Skeletal muscle tissue (tissue), 4 donors: ENCODE results near the gene KIF20B. TPM values are rescaled to one million over a fixed set of nuclear protein-coding genes. Genes with fewer than 3 reads are reported as not detected.

ENCODE experiments used
- H3K27ac ChIP-seq: one replicate; pipeline ENCODE4 v1.7.0; 2013; ENCODE audit warnings: mild to moderate bottlenecking, low read depth, low read length, inconsistent platforms
- H3K27me3 ChIP-seq, 3 donors: one replicate each; pipeline ENCODE4 v1.7.0; 2013; ENCODE audit warnings: low read length in 3 of 3; ENCODE audit not compliant: control insufficient read depth in 3 of 3, insufficient read depth in 3 of 3
- H3K36me3 ChIP-seq, 3 donors: one replicate each; pipeline ENCODE4 v1.7.0; 2013; ENCODE audit warnings: low read length in 3 of 3; ENCODE audit not compliant: control insufficient read depth in 3 of 3, insufficient read depth in 3 of 3
- H3K4me1 ChIP-seq, 3 donors: one replicate each; pipeline ENCODE4 v1.7.0; 2013; ENCODE audit warnings: low read length in 3 of 3, mild to moderate bottlenecking in 3 of 3; ENCODE audit not compliant: control insufficient read depth in 3 of 3, insufficient read depth in 3 of 3
- H3K4me3 ChIP-seq, 3 donors: one replicate each; pipeline ENCODE4 v1.7.0; 2013; ENCODE audit warnings: low read length in 3 of 3
- H3K9ac ChIP-seq, 3 donors: one replicate each; pipeline ENCODE4 v1.7.0; 2013; ENCODE audit warnings: low read length in 3 of 3, mild to moderate bottlenecking in 3 of 3, moderate library complexity in 2 of 3, low read depth in 1 of 3
- H3K9me3 ChIP-seq, 3 donors: one replicate each; pipeline ENCODE4 v1.7.0; 2013; ENCODE audit warnings: low read length in 3 of 3; ENCODE audit not compliant: control insufficient read depth in 3 of 3
- total RNA-seq: library from RNA; depleted of rRNA; stranded (reverse); fragments of >200 nt; gene quantifications from one replicate; pipeline ENCODE4 v1.2.3, GENCODE V29; 2014
- donor health status: Osteomylitis.

Gene KIF20B
- total RNA-seq, 1 donor from 2014 or later, result 4.2 TPM

DNA sequence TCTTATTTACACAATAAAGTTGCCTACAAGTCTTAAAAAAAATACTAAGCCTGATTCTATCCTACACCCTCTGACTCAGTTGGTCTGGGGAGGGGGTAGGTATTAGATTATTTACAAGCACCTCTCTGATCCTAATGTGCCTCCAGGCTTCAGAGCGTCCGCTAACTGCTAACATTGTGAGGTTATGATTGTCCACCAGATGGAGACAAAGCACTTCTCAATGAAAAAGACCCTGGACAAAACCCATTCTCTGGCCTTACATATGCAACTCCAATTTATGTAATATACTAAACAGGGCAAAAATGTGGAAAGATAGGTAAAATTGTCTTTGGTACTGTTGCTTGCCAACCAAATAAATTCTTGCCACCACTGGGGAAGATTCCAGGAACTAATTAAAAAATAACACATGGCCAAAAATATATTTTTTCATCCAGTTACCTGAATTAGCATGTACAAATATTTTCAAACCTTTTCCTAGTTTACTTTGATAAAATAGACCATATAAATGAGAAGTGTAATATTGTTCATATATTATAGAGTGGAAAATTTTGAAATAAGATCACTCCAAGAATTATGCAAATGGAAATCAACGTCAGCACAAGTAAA is 92.4 kb downstream of the KIF20B start:
- H3K27me3 ChIP-seq, result no peaks in the 10 kb centered on the region
- no peak overlapping the region for H3K27ac ChIP-seq
- H3K9ac ChIP-seq, result no peak overlapping the region
- H3K36me3 ChIP-seq, result no peaks in the 10 kb centered on the region
- no peaks in the 10 kb centered on the region for H3K4me1 ChIP-seq
- no peak overlapping the region for H3K4me3 ChIP-seq
- H3K9me3 ChIP-seq, result no peaks in the 10 kb centered on the region

DNA sequence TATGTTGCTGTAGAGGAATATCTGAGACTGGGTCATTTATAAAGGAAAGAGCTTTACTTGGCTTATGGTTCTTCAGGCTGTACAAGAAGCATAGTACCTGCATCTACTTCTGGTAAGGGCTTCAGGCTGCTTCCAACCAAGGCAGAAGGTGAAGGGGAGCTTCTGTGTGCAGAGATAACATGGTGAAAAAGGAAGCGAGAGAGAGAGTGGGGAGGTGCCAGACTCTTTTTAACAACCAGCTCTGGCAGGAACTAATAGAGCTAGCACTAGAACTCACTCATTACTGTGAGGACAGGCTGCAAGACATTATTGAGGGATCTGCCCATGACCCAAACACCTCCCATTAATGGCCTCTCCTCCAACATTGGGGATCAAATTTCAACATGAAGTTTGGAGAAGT is 94.5 kb downstream of the KIF20B start:
- H3K4me3 ChIP-seq, result no peak overlapping the region
- no peaks in the 10 kb centered on the region for H3K27me3 ChIP-seq
- H3K9ac ChIP-seq, result no peak overlapping the region
- no peaks in the 10 kb centered on the region for H3K9me3 ChIP-seq
- no peaks in the 10 kb centered on the region for H3K36me3 ChIP-seq
- no peak overlapping the region for H3K27ac ChIP-seq
- H3K4me1 ChIP-seq, result no peaks in the 10 kb centered on the region

DNA sequence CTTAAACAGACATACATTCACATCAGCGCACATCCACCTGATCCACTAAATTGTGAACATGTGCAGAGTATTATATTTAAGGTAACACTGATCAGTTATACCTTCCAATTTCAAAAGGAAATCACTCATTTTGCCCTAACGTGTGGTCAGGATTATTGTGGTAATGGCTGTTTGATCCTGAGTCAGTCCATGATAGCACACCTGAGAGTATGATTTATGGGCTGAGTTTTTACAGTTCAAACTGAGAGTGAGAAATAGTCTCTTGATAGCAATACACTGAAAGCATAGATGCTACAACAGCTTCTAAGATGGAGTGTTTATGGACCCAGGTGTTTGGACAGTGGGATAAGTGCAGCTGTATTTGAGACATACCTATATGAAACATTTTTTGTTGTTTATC is 96.7 kb downstream of the KIF20B start:
- no peak overlapping the region for H3K4me3 ChIP-seq
- H3K27me3 ChIP-seq, result no peaks in the 10 kb centered on the region
- H3K36me3 ChIP-seq, result no peaks in the 10 kb centered on the region
- no peaks in the 10 kb centered on the region for H3K4me1 ChIP-seq
- no peak overlapping the region for H3K27ac ChIP-seq
- no peaks in the 10 kb centered on the region for H3K9me3 ChIP-seq
- H3K9ac ChIP-seq, result no peak overlapping the region

DNA sequence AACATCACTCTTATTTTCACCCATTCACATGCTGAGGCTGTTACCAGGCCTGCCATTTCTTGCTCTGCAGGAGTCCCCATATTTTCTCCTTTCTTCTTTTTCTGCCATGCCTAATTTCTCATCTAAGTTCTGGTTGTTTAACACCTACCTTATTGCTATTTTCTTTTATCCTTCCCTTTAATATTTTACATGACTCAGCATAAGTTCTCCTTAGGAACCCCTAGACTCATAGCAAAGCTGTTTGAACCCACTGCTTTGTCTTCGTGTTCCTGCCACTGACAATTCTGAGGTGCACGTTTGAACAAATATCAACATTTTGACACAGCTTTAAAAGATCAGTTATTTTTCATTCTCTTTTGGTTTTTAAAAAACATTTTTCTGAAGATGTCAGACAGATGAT is 98.2 kb downstream of the KIF20B start:
- Histone ChIP-seq H3K36me3 (no peaks in the 10 kb centered on the region), H3K4me3 (no peak overlapping the region), H3K27ac (no peak overlapping the region), H3K9me3 (no peaks in the 10 kb centered on the region), H3K27me3 (no peaks in the 10 kb centered on the region), H3K4me1 (no peaks in the 10 kb centered on the region), H3K9ac (no peak overlapping the region)

DNA sequence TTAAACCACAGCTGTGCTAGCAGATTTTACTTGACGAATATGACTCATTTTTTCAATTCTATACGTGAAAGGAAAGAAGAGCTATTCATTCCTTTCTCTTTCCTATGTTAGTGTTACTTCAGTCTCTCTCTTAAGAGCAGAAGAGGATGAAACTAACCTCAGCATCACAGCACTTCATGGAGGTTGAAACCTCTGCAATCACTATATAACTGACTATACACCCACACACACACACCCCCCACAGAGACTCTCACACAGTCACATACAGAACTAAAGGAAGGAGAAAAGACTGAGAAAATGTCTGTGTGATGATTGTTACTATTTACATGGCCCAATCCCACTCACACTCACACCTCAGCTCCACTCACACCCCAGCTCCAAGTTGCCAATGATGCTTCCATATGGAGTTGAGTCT is 104.2 kb downstream of the KIF20B start:
- Histone ChIP-seq H3K27ac (no peak overlapping the region), H3K27me3 (no peaks in the 10 kb centered on the region), H3K4me1 (no peaks in the 10 kb centered on the region), H3K4me3 (no peak overlapping the region), H3K36me3 (no peaks in the 10 kb centered on the region), H3K9me3 (no peaks in the 10 kb centered on the region), H3K9ac (no peak overlapping the region)

DNA sequence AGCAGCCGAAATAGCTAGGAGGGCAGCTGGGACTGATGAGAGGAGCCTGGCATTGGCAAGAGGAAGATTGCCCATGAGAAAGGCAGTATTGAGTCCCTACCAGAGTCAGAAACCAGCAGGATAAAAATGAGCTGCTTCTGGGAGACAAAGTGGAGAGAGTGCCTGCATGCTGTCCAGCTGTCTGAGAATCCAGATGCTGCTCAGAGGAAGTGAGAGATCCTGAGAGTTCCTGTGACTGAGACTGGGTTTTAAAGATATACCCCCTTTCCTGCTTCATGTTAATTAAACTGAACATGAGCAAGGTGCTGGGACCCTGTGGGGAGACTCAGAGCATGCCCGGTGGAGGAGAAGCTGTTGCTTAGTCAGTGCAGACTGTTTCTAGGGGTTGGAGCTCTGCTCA is 107.5 kb downstream of the KIF20B start:
- H3K36me3 ChIP-seq, result no peaks in the 10 kb centered on the region
- H3K4me3 ChIP-seq, result no peak overlapping the region
- no peaks in the 10 kb centered on the region for H3K4me1 ChIP-seq
- no peaks in the 10 kb centered on the region for H3K27me3 ChIP-seq
- no peak overlapping the region for H3K27ac ChIP-seq
- no peak overlapping the region for H3K9ac ChIP-seq
- no peaks in the 10 kb centered on the region for H3K9me3 ChIP-seq

DNA sequence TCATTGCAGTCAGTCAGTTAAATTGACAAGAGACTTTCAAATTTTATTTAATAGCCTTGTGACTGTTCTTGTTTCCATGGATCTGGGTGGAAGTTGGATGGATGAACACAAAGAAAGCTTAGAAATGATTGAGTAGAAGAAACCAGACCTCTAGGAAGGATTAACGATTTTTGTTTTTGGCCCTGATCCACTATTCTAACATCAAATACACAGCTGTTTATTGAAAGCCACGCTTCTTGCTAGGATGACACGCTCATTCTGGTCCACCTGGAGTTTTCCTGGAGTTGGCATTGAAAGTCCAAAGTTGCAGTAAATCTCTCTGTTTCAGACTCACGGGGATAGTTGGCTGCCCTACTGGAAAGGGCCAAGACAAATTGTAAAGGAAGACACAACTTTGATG is 108.4 kb downstream of the KIF20B start:
- H3K9ac ChIP-seq, result no peak overlapping the region
- no peaks in the 10 kb centered on the region for H3K27me3 ChIP-seq

DNA sequence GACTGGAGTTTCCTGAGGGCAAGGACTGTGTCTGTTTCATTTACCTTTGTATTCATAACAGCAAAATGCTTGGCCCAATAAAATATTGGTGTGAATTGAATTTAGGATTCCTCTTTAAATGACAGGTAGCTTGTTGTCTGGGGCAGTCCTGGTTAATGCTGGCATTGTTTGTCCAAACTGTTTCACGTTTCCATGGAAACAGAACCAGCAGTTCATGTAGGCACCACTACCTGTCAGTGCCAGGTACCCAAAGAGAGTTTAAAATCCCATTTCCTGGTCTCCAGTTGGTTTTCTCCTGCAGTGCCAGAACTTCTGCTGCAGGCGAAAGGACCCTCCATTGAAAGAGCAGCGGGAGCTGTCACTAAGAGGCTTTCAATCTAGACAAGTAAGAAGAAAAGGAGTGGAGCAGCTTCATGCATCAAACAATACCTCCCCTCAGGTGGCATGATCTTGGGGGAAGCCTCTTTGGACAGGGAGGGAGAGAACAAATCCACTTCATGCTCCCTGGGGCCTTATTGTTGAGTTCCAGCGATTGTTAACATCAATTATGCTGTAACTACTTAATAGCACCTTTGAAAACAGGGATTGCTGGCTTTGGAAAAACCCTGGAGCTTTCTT is 109.6 kb downstream of the KIF20B start:
- Histone ChIP-seq H3K27ac (no peak overlapping the region), H3K27me3 (no peaks in the 10 kb centered on the region), H3K9ac (no peak overlapping the region), H3K4me1 (no peaks in the 10 kb centered on the region), H3K9me3 (no peaks in the 10 kb centered on the region), H3K36me3 (no peaks in the 10 kb centered on the region), H3K4me3 (no peak overlapping the region)

More for the DNA sequence above, 108.4 kb downstream of the KIF20B start:
- Histone ChIP-seq H3K4me3 (no peak overlapping the region), H3K36me3 (no peaks in the 10 kb centered on the region), H3K9me3 (no peaks in the 10 kb centered on the region), H3K4me1 (no peaks in the 10 kb centered on the region), H3K27ac (no peak overlapping the region)

DNA sequence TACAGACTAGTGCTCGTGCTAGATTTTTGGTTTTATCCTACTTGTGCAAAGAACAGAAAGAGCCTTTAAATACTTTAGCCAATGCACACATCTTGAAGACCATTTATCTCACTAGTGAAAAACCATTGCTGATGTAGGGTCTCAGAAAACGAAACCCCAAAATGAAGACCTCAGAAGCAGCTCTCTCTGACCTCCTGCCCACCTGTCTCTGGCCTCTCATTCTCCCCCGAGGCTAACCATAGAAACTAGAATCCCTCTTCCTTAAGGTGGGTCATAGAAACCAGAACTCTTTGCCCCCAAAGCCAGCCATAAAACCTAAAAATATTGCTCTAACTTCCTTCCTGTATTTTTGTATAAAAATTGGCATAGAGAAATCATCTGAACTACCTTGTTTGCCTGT is 112.2 kb downstream of the KIF20B start:
- no peak overlapping the region for H3K27ac ChIP-seq
- H3K9ac ChIP-seq, result no peak overlapping the region
- H3K36me3 ChIP-seq, result no peaks in the 10 kb centered on the region
- H3K4me3 ChIP-seq, result no peak overlapping the region
- H3K4me1 ChIP-seq, result no peaks in the 10 kb centered on the region
- no peaks in the 10 kb centered on the region for H3K27me3 ChIP-seq
- H3K9me3 ChIP-seq, result no peaks in the 10 kb centered on the region

DNA sequence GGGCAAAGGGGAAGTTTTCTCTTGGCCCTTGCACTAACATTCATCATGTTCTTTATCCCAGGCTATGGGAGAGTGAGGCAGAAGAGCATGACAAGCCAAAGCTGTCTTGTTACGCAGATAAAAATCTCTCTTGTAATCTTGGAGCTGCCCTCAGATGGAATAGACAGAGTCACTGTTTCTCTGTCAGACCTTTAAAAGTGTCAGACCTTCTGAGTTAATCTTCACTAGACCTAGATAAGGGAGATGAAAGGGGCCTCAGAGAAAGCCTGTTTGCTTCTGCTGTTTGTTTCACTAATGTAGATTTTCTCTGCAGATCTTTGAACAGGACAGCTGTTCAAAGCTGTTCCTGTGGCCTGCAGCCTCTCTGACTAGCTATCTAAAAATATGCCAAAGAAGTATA is 112.9 kb downstream of the KIF20B start:
- no peak overlapping the region for H3K9ac ChIP-seq
- H3K9me3 ChIP-seq, result no peaks in the 10 kb centered on the region
- H3K4me1 ChIP-seq, result no peaks in the 10 kb centered on the region
- H3K36me3 ChIP-seq, result no peaks in the 10 kb centered on the region
- no peaks in the 10 kb centered on the region for H3K27me3 ChIP-seq
- no peak overlapping the region for H3K27ac ChIP-seq
- no peak overlapping the region for H3K4me3 ChIP-seq
